ENCODE results near the gene MAST3. TPM values are rescaled to one million over a fixed set of nuclear protein-coding genes. Genes with fewer than 3 reads are reported as not detected.
"Not testable (repeated sequence)": the region's sequence is repeated elsewhere in the genome, so short reads cannot be mapped to it uniquely, and the experiment has no call there.

MAST3 gene
- total RNA-seq, 1 donor, result 6.7 TPM

DNA sequence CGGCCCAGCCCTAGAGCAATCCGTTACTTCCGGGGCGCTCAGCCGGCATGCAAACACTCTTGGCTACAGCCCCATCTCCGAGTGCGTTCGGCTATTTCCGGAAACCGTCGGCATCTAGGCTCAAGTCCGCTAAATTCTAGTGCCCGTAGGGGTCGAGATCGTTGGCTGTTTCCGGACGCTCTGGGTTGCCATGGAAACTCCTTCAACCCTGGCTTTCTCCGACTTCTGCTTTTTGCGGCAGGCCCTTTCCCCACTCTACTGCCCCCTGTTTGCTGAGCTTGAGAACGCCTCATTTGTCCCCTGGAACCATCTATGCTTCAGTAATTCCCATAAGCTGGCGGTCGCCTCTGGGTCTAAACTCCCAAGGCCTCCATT is 54.9 kb downstream of the MAST3 start:
- H3K4me3 ChIP-seq (ENCODE audit: low read length), result peak overlapping the region; percentile 53
- no peaks in the 10 kb centered on the region for H3K9me3 ChIP-seq (ENCODE audit: low read depth, low read length)
- peaks cover 38% of the 10 kb centered on the region for H3K4me1 ChIP-seq (ENCODE audit: insufficient read depth, low read length)
- no peaks in the 10 kb centered on the region for H3K27me3 ChIP-seq (ENCODE audit: insufficient read depth, low read length)

DNA sequence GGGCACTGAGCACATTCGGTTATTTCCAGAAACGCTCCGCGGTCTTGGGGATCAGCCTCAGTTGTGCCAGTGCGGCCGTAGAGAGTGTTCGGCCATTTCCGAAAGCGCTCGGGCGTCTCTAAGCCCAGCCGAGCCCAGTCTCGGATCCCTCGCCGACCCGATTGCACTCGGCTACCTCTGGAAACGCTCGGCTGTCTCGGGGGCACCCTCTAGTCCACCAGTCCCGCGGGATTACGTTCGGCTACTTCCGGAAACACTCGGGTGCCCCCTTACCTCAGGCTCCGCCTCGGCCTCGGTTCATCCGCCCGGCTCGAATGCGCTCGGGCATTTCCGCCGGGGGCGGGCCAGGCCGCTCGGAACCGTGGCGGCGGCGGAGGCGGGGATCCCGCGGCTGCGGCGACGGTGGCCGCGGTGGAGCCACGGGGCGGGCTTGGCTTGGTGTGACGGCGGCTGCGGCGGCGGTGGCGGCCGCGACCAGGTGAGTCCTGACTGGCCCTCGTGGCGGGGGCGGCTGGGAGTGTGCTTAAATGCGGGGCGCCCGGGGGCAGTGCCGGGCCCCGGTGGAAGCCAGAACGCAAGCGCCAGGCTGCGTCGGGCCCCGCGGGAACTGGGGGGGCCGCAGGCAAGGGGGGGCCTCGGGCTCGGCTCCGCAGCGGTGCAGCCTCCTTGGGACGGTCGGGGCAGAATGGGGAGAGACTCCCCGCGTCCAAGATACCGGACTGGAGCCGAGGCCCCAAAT is 55.4 kb downstream of the MAST3 start, which contains the start of gene PIK3R2:
PIK3R2 (plus strand) TSS at position 347 of the 739 bp plus-strand sequence. CDS start 2,717 bp downstream, outside the sequence.
- H3K4me1 ChIP-seq (ENCODE audit: insufficient read depth, low read length), result peaks cover 38% of the 10 kb centered on the region
- no peaks in the 10 kb centered on the region for H3K27me3 ChIP-seq (ENCODE audit: insufficient read depth, low read length)
- peak within 1 kb of the TSS; percentile 53 for H3K4me3 ChIP-seq (ENCODE audit: low read length)
- H3K9me3 ChIP-seq (ENCODE audit: low read depth, low read length), result no peaks in the 10 kb centered on the region

DNA sequence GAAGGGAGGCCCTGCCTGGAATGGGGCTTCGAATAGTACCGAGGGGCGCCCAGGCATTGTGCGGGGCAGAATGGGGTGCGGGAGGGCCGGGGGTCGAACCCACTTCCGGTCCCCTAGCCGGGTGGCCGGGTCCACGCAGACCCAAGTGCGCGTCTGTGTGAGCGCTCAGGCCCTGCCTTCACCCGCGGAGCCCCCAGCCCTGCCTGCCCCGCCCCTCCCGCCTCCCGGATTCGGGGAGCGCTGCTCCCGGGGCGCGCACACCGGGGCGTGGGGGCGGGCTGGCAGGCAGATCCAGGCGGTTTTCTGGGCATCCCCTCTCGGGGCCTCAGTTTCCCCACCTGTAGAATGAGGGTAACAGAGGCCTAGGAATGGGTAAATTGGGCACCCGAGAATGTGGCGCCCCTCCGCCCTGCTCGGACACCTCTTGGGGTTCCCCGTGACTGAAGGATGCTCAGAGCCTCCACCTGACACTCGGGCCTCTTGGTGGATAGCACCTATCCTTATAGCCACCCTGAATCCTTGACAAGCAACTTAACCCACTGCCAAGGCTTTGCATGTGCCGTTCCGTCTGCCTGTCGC is 56.1 kb downstream of the MAST3 start:
- peaks cover 38% of the 10 kb centered on the region for H3K4me1 ChIP-seq (ENCODE audit: insufficient read depth, low read length)

DNA sequence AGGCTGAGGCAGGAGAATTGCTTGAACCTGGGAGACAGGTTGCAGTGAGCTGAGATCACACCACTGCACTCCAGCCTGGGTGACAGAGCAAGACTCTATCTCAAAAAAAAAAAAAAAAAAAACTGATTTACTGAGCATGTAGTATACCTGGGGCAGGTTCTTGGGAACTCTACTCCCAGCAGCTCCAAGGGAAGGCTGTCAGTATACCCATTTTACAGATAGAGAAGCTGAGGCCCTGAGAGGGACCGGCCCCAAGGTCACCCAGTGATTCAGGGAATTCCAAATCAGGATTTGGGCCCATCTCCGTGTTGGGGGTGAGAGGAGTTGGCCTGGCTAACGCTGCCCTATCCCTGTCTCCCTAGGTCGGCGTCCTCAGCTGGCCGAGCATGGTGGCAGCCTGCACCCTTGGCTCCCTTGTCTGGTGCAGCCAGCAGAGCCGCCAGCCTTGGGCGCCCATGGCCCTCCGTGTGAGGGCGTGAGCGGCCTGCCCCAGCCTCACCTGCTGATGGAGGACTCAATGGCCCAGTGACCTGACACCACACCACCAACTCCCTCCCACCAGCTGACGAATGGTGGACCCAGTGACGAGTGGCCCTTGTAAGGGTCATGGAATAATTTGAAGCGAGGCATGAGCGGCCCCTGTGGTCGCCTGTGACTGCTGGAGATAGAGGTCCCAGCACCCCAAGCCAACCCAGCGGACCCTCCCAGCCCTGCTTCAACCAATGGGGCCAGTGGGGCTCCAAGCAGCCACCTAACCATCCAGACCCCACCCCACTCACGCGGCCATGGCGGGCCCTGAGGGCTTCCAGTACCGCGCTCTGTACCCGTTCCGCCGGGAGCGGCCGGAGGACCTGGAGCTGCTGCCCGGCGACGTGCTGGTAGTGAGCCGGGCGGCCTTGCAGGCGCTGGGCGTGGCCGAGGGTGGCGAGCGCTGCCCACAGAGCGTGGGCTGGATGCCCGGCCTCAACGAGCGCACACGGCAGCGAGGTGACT is 57.8 kb downstream of the MAST3 start:
- Histone ChIP-seq H3K4me3 (ENCODE audit: low read length) (no peak overlapping the region), H3K9me3 (ENCODE audit: low read depth, low read length) (no peaks in the 10 kb centered on the region), H3K27me3 (ENCODE audit: insufficient read depth, low read length) (no peaks in the 10 kb centered on the region), H3K4me1 (ENCODE audit: insufficient read depth, low read length) (peaks cover 38% of the 10 kb centered on the region)

More for the DNA sequence above, 56.1 kb downstream of the MAST3 start:
- H3K9me3 ChIP-seq (ENCODE audit: low read depth, low read length), result no peaks in the 10 kb centered on the region
- peak overlapping the region; percentile 53 for H3K4me3 ChIP-seq (ENCODE audit: low read length)
- no peaks in the 10 kb centered on the region for H3K27me3 ChIP-seq (ENCODE audit: insufficient read depth, low read length)

DNA sequence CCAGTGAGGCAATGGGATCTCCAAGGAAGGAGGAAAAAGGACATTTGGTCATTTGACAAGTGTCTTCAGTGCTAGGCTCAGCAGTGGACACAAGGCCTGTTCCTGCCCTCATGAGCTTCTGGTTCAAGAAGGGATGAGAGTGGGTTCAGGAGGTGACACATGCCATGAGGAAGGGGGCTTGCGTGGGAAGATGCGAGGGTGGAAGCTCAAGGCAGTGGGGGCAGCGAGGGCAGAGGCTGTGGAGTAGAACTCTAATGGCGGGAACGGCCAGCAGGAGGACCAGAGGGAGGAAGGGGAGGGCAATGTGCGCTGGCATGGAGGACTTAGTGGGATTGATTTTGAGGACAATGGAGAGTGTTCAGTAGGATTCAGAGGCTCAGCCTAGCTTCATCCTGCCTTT is 58.7 kb downstream of the MAST3 start:
- Histone ChIP-seq H3K9me3 (ENCODE audit: low read depth, low read length) (no peaks in the 10 kb centered on the region), H3K4me3 (ENCODE audit: low read length) (no peak overlapping the region), H3K4me1 (ENCODE audit: insufficient read depth, low read length) (peaks cover 38% of the 10 kb centered on the region), H3K27me3 (ENCODE audit: insufficient read depth, low read length) (no peaks in the 10 kb centered on the region)

DNA sequence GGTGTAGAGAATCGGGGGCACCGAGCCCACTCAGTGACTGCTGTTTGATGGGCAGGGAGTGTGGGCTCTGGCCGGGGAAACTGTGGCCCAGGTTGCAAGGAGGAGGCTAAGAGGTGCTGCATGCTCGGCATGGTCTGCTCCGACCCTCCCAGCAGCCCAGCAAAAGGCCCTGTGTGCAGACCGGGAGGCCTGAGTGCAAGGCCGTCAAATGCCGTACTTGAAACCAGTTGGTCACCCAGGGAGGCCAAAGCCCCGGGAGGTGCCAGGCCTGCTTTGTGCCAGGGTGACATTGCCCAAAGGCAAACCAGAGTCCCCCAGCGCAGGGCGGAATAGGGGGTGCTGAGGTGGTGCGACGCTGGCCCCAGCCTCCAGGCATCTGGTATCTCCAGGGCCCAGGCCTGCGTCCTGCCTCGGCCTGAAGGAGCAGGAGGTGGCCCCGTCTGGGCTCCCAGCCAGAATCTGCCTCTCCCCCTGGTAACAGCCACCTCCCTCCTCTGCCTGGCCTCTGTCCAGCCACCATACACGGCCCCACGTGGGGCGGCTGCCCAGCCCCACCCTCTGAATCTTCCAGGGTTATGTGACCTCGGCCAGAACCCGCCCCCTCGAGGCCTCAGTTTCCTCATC is 59.4 kb downstream of the MAST3 start:
- Histone ChIP-seq H3K27me3 (ENCODE audit: insufficient read depth, low read length) (no peaks in the 10 kb centered on the region), H3K9me3 (ENCODE audit: low read depth, low read length) (no peaks in the 10 kb centered on the region), H3K4me3 (ENCODE audit: low read length) (no peak overlapping the region), H3K4me1 (ENCODE audit: insufficient read depth, low read length) (peaks cover 35% of the 10 kb centered on the region)

DNA sequence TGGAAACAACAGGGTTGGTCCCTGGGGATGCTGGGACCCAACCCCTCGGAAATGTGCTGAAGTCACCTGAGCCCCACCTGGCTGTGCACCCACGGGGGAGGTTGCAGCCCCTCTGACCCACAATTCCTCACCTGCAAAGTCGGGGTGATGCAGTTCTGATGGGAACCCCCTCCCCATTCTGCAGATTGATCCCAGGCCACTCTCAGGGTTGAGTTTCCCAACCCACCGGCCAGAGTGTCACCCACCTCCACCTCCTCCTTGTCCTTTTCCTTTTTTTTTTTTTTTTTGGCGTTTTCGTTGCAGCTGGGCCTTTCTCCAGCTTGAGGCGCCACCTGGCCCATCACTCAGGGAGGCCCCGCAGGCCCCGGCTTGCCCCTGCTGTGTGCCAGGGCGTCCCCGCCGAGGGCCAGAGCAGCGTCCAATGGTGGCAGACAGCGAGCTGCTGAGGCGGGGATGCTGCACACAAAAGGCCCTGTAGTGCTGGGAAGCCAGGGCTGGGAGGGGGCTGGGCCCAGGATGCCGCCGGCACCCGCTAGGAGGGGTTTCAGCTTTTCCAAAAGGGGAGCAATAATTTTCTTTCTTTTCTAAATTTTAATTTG is 60.0 kb downstream of the MAST3 start:
- Histone ChIP-seq H3K4me3 (ENCODE audit: low read length) (no peak overlapping the region), H3K9me3 (ENCODE audit: low read depth, low read length) (no peaks in the 10 kb centered on the region), H3K4me1 (ENCODE audit: insufficient read depth, low read length) (peaks cover 33% of the 10 kb centered on the region), H3K27me3 (ENCODE audit: insufficient read depth, low read length) (no peaks in the 10 kb centered on the region)

DNA sequence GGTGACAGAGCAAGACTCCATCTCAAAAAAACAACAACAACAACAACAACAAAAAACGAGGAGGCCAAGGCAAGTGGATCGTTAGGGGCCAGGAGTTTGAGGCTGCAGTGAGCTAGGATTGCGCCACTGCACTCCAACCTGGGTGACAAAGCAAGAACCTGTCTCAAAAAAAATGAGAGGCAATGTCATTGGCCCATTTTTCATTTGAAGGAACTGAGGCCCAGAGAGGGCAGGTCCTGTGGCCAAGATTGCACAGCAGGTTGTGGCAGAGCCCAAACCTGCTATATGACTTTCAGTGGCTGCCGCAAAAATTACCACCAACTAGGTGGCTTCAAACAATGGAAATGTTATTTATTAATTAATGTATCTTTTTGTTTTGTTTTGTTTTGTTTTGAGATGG is 60.9 kb downstream of the MAST3 start:
- peaks cover 32% of the 10 kb centered on the region for H3K4me1 ChIP-seq (ENCODE audit: insufficient read depth, low read length)

DNA sequence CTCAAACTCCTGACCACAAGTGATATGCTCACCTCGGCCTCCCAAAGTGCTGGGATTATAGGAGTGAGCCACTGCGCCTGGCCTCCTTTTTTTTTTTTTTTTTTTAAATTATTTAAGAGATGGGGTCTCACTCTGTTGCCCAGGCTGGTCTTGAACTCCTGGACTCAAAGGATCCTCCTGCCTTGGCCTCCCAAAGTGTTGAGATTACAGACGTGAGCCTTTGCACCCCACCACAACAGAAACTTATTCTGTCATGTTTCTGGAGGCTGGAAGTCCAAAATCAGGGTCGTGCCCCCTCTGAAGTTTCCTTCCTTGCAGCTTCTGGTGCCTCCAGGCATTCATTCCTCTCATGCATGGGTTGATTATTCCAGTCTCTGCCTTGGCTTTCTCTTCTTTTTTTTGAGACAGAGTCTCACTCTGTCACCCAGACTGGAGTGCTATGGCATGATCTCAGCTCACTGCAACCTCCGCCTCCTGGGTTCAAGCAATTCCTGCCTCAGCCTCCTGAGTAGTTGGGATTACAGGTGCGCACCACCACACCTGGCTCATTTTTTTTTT is 61.6 kb downstream of the MAST3 start:
- peaks cover 25% of the 10 kb centered on the region for H3K4me1 ChIP-seq (ENCODE audit: insufficient read depth, low read length)
- not testable (repeated sequence) for H3K4me3 ChIP-seq (ENCODE audit: low read length)

More for the DNA sequence above, 60.9 kb downstream of the MAST3 start:
- H3K27me3 ChIP-seq (ENCODE audit: insufficient read depth, low read length), result no peaks in the 10 kb centered on the region
- no peaks in the 10 kb centered on the region for H3K9me3 ChIP-seq (ENCODE audit: low read depth, low read length)
- no peak overlapping the region for H3K4me3 ChIP-seq (ENCODE audit: low read length)

DNA sequence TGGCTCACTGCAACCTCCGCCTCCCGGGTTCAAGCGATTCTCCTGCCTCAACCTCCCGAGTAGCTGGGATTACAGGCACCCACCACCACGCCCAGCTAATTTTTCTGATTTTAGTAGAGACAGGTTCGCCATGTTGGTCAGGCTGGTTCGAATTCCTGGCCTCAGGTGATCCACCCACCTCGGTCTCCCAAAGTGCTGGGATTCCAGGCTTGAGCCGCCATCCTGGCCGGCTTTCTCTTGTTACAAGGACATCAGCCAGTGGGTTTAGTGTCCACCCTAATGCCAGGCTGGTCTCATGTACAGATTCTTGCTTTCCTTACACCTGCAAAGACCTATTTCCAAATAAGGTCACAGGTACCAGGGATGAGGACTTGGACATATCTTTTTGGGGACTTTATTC is 62.2 kb downstream of the MAST3 start:
- Histone ChIP-seq H3K4me1 (ENCODE audit: insufficient read depth, low read length) (peaks cover 21% of the 10 kb centered on the region), H3K4me3 (ENCODE audit: low read length) (no peak overlapping the region), H3K27me3 (ENCODE audit: insufficient read depth, low read length) (no peaks in the 10 kb centered on the region), H3K9me3 (ENCODE audit: low read depth, low read length) (no peaks in the 10 kb centered on the region)

More for the DNA sequence above, 61.6 kb downstream of the MAST3 start:
- not testable (repeated sequence) for H3K9me3 ChIP-seq (ENCODE audit: low read depth, low read length); H3K27me3 ChIP-seq (ENCODE audit: insufficient read depth, low read length)

DNA sequence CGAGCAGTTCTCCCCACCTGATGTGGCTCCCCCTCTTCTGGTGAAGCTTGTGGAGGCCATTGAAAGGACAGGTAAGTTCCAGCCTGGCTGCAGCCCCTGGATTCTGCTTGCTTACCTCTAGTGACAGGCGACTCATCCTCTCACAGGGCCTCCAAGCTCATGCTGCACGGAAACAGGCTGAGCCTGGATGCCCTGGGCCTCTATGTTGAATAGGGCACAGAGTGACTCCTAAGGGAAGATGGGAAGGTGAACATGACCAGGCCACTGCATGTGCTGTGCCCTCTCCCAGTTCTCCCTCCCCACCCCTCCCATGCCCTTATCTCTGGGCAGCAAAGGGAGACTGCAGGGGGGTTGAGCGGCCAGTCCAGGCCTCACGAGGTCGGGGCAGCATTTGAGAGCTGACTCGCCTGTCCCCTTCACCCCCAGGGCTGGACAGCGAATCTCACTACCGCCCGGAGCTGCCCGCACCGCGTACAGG is 63.0 kb downstream of the MAST3 start:
- Histone ChIP-seq H3K4me3 (ENCODE audit: low read length) (no peak overlapping the region), H3K27me3 (ENCODE audit: insufficient read depth, low read length) (no peaks in the 10 kb centered on the region), H3K4me1 (ENCODE audit: insufficient read depth, low read length) (peaks cover 21% of the 10 kb centered on the region), H3K9me3 (ENCODE audit: low read depth, low read length) (no peaks in the 10 kb centered on the region)

DNA sequence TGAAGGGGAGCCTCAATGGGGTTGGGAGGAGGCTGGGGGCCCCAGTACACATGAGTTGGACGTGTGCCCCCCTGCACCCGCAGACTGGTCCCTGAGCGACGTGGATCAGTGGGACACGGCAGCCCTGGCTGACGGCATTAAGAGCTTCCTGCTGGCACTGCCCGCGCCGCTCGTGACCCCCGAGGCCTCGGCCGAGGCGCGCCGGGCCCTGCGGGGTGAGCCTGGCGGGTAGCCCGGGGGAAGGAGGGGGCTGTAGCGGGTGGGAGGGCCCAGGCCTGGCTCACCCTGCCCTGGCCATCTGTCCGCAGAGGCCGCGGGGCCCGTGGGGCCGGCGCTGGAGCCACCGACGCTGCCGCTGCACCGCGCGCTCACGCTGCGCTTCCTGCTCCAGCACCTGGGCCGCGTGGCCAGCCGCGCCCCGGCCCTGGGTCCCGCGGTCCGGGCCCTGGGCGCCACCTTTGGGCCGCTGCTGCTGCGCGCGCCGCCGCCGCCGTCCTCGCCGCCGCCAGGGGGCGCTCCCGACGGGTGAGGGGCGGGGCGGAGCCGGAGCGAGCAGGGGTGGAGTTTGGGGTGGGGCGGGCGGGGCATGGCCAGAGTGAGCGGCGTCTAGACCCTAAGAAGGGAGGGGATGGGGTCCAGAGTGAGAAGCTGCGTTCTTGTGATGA is 63.5 kb downstream of the MAST3 start:
- Histone ChIP-seq H3K4me1 (ENCODE audit: insufficient read depth, low read length) (peaks cover 21% of the 10 kb centered on the region), H3K9me3 (ENCODE audit: low read depth, low read length) (no peaks in the 10 kb centered on the region), H3K27me3 (ENCODE audit: insufficient read depth, low read length) (no peaks in the 10 kb centered on the region), H3K4me3 (ENCODE audit: low read length) (no peak overlapping the region)

DNA sequence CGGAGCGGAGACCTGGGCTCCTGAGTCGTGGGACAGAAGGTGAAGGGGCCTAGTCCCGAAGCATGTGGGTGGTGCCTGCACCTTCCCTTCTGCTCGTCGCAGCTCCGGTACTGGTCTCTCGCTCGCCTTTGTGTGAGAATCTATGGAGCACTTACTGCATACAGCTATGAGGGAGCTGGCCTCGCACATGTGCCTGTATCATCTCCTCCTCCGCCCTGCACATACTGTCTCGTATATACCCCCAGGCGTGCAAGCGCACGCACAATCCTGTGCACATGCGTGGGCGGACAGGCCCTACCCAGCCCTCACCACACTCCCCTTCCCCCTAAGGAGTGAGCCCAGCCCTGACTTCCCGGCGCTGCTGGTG is 64.0 kb downstream of the MAST3 start:
- Histone ChIP-seq H3K27me3 (ENCODE audit: insufficient read depth, low read length) (no peaks in the 10 kb centered on the region), H3K4me3 (ENCODE audit: low read length) (no peak overlapping the region), H3K4me1 (ENCODE audit: insufficient read depth, low read length) (peaks cover 21% of the 10 kb centered on the region), H3K9me3 (ENCODE audit: low read depth, low read length) (no peaks in the 10 kb centered on the region)

DNA sequence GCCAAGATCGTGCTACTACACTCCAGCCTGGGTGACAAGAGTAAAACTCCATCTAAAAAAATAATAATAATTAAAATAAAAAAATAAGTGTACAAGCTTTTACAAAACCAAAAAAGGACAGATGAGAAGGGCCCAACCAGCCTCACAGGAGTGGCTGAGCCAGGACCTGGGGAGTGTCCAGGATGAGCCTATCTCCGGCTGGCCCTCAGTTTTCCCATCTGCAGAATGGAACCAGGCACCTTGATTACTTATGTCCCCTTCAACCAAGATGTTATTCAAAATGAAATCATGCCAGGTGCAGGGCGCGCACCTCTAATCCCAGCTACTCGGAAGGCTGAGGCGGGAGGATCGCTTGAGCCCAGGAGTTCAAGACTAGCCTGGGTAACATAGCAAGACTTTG is 66.5 kb downstream of the MAST3 start:
- Histone ChIP-seq H3K4me1 (ENCODE audit: insufficient read depth, low read length) (peaks cover 28% of the 10 kb centered on the region), H3K9me3 (ENCODE audit: low read depth, low read length) (no peaks in the 10 kb centered on the region), H3K4me3 (ENCODE audit: low read length) (no peak overlapping the region), H3K27me3 (ENCODE audit: insufficient read depth, low read length) (no peaks in the 10 kb centered on the region)
